Retinal pigment epithelial cell (primary cell): ENCODE measurements around the gene SEC61B.

Experiments used
- DNase-seq: peaks from one replicate; pipeline ENCODE4 v3.0.0-alpha.2; 2010; ENCODE audit warnings: low read depth
- H3K4me3 ChIP-seq: 2 replicates; pipeline ENCODE4 v1.5.1; 2011; ENCODE audit warnings: mild to moderate bottlenecking, low read length, control low read depth, moderate library complexity
- CTCF ChIP-seq: conservative IDR thresholded peaks from 2 replicates; pipeline ENCODE4 v1.5.1; 2011; ENCODE audit warnings: low read depth, low read length, control low read depth, inconsistent platforms

SEC61B gene

DNA sequence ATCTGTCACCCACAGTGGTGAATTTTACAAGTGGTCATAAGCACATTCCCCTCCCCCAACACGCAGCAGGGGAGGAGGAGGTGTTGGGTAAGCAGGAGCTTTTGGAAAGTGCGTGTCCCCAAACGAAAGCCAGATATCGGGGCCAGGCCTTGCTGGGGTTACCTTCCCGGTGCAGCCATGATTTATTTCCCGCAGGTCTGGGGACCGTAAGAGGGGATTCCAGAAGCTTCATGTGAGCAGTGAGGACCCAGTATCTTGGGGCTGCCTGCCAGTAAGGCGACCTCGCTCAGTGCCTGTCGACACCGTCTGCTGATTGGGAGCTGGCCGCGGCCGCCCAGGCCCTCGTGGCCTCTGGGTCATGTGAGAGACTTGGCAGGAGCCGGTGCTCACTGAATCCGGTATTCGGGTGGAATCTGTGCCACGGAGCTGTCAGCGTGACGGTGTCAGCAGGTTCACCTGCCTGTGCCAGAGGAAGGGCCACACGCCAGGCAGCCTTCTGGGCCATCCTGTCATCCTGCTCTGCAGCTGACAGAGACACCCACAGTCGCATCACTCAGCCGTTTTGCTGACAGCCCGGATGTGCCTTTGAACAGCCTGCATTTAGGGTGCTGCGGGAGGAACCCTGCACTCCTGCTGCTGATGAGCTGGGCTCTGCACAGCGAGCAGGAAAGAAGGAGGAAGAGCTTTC, 37.3 kb downstream of the SEC61B start:
- H3K4me3 ChIP-seq: peak overlapping the region; percentile 35
- DNase-seq: peak; percentile 45
- no peak for TF ChIP-seq CTCF

- no peak for TF ChIP-seq CTCF
- H3K4me3 ChIP-seq: no peak overlapping the region
- DNase-seq: no peak
Measured at GRCh38 chr9:99261923-99262322, 39.8 kb downstream of the SEC61B start.

DNA sequence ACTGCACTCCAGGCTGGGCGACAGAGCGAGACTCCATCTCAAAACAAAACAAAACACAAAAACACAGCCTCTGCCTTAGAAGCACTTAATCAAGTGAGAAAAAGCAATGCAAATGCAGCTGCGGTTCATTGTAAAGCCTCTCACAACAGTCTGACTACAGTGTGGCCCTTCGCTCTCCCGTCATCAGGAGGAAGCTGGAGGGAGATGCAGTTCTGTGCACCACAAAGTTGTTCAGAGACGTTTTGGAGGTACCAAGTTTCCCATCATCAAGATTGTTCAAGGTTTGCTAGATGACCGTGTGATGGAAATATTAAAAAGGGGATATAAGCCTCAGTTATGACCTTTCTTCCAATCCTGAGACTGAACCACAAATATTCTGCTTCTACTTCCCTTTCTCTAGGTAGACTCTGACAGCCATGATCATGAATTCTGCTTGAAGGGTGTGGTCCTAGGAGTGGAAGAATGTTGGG, 40.9 kb downstream of the SEC61B start:
- no peak overlapping the region for H3K4me3 ChIP-seq
- no peak for TF ChIP-seq CTCF
- DNase-seq: no peak

DNA sequence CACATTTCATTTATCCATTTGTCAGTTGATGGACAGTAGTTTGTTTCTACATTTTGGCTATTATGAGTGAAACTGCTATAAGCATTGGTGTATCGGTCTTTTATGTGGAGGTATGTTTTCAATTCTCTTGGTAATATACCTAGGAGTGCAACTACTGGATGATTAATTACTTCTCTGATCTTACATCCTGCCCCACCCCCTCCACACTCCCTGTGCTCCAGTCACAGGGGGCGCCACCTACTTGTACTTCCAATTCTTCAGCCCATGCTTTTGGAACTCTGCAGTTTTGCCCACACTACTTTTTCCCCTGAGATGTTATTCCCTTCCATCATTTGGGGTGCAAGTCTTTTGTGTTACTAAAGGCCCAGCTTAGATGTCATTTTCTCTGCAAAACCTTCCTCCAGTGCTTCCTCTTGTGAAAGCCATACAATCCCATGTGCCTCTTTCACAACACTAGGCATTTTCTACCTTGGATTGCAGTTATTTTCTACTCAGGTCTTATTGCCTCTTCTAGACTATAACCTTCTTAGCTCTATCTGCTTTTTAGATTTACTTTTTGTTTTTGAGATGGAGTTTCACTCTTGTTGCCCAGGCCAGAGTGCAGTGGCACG, 42.1 kb downstream of the SEC61B start:
- H3K4me3 ChIP-seq: no peak overlapping the region
- DNase-seq: no peak
- peak; percentile 41 for TF ChIP-seq CTCF

- no peak overlapping the region for H3K4me3 ChIP-seq
- TF ChIP-seq CTCF: no peak
- no peak for DNase-seq
Measured at GRCh38 chr9:99265691-99266090, 43.6 kb downstream of the SEC61B start.

GRCh38 chr9:99266255-99267023, 44.4 kb downstream of the SEC61B start:
- no peak overlapping the region for H3K4me3 ChIP-seq
- DNase-seq: peak; percentile 23
- TF ChIP-seq CTCF: peak; percentile 90
